GM12874 (cell line): ENCODE data around the gene EIF5A.

Experiments
- TF ChIP-seq, protein P1 (sequence below): IDR thresholded peaks from 2 replicates; pipeline ENCODE4 v1.5.1; 2011; ENCODE audit warnings: low read depth, mild to moderate bottlenecking, control low read depth, low read length, moderate library complexity; ENCODE audit not compliant: insufficient read depth

Gene EIF5A

DNA sequence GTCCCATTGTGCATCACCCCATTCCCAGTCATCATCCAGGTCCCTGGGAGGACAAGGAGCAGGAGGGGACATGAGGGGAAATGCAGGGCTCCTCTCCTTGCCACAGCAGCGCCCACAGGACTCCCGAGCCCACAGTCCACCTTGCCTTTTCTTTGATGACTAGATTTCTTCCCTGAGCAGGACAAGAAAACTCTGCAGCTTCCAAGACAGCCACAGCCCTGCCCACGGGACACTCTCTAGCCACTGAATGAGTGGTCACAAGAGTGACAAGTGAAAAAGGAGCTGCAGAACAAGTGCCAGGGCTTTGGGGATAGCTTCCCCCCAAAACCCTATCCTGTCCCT lies 17.0 kb downstream of the EIF5A start:
- TF ChIP-seq, protein P1, sequence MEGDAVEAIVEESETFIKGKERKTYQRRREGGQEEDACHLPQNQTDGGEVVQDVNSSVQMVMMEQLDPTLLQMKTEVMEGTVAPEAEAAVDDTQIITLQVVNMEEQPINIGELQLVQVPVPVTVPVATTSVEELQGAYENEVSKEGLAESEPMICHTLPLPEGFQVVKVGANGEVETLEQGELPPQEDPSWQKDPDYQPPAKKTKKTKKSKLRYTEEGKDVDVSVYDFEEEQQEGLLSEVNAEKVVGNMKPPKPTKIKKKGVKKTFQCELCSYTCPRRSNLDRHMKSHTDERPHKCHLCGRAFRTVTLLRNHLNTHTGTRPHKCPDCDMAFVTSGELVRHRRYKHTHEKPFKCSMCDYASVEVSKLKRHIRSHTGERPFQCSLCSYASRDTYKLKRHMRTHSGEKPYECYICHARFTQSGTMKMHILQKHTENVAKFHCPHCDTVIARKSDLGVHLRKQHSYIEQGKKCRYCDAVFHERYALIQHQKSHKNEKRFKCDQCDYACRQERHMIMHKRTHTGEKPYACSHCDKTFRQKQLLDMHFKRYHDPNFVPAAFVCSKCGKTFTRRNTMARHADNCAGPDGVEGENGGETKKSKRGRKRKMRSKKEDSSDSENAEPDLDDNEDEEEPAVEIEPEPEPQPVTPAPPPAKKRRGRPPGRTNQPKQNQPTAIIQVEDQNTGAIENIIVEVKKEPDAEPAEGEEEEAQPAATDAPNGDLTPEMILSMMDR, result no peak

DNA sequence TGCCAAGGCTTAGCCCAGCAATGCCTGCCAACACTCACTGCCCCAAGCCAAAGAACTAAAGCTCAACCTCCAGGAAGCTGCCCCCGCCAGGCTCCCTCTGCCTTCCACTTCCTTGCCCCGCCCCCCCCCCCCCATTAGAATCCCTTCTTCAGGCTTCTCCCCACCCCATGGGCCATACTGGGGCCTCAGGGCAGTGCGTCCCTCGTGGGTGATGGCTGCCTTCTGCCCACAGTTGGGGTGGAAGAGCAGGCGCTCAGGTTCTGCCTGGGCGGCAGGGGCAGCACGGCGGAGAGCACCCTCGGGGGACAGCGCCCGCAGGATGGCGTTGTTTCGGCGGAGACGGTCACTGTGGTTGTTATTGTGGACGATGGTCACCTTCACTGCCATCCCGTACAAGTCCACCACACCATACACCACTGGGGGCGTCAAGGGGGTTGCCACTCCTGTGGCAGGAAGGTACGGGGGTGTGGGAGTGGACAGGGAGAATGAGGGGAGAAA lies 17.7 kb downstream of the EIF5A start:
- TF ChIP-seq, protein P1, result no peak

DNA sequence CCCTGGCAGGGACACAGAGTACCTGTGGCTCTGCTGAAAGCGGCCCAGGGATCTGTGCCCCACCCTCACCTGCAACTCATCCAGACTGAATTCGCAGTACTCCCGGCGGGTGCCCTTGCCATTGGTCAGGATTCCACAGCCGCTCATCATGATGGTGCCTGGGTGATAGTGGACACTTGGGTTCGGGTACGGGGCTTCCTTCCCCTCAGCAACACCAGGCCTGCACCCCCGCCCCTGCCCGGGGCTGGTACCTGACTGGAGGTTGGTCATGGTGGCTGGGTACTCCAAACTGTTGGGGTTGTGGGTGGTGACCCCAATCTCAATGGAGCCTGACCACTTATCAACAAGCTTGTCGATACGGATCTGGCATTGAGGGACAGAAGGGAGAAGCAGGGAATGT lies 18.8 kb downstream of the EIF5A start:
- TF ChIP-seq, protein P1, result no peak

DNA sequence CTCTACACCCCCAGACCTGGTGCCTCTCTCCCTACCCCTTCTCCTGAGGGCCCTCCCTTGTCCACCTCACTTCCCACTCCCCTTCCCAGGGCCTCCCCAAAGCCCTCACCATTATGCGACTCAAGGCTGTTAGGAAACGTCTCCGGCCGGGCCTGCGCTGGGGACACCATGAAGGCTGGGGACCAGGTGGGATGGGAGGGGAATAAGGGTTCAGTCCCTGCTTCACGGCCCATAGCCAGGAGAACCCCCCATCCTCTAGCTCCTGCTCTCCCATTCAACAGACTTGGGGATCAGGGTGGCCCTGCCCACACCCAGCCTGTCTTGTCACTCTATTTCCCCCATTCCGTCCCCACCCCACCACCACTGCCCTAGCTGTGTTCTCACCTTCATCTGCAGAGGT lies 19.6 kb downstream of the EIF5A start:
- TF ChIP-seq, protein P1, result no peak

DNA sequence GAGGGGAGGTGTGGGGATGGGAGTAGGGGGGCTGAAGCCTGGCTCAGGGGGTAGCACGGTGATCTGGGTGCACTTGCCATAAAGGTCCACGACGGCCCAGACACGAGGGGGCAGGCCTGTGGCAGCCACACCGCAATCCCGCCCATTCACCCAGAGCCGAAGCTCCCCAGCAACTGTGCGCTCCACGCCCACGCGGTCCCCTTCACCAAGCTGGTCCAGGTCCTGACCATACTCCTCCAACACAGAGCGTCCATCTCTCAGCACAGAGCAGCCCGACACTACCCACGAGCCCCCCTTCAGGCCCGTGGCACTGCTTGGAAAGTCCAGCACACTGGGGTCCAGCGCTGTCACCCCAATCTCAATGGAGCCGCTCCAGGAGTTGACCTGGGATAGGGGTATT lies 20.1 kb downstream of the EIF5A start:
- TF ChIP-seq, protein P1, result no peak

DNA sequence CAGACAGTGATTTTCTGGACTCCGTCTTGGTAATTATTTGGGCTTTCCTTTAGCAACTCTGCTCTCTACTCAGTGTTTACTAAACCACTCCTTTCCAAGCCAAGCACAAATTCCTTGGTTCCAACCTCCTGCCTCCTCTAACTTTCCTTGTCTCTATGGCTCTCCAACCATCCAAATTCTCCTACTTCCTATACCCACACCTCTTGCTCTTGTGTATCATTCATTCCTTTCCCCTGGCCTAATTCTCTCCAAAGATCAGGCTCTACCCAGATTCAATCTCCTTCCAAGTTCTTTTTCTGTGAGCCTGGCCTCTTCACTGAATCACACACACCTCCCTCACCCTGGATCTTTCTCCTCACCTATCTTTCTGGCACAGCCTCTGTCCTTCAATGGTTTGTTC lies 20.6 kb downstream of the EIF5A start:
- TF ChIP-seq, protein P1, result no peak

DNA sequence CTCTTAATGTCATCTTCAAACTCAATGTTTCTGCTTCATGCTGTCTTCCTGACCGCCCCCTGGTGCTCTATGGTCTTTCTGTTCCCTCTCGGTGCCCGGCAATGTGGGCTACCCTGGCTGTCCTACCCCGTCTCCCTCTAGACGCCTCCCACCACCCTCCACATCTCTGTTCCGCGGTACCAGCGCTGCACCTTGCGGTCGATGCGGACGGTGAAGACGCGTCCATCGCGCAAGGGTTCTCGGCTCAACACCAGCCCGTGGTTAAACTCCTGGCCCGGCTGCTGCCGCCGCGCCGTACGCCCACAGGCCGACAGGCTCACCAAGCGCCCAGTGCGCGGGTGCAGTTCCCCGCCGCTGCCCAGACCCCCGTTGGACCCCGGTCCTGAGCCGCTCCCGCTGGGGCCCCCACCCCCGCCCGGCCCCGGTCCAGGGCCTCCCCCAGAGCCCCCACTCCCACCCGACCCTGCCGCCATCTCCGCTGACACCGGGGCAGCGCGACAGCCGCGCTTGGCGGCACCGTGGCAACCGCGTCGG lies 21.5 kb downstream of the EIF5A start, which contains the start of gene NEURL4:
Gene NEURL4, minus strand, starts transcription at position 496 of the 534 bp plus-strand sequence. Its CDS starts 23 bp downstream, at position 473.
- TF ChIP-seq, protein P1, result no peak
